Activated CD4-positive, alpha-beta T cell treated with anti-CD3 and anti-CD28 coated beads, Interleukin-2, amount 50 U/mL, for 16 hours (primary cell): ENCODE data around the gene FAM47B.

Experiments
- DNase-seq: peaks from one replicate; pipeline ENCODE4 v3.0.0-alpha.2; 2020

The FAM47B gene

DNA sequence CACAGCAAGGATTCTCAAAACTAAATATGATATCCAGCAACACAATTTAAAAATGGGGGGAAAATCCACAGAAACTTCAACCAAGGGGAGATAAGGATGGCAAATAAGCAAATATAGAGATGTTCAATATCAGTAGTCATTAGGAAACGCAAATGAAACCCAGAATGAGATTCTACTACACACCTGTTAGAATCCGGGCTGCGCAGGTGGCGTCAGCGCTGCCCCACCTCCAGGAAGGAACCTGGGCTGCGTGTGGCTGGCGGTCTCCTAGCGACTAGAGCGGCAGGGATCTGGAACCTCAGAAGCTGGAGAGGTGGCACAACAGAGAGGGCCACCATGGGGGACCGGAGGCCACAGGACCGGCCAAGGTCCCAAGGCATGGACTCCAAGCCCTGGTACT is at the start of gene FAM47B:
Gene FAM47B, plus strand, starts transcription at position 301 of the 400 bp plus-strand sequence. Its CDS starts 36 bp downstream, at position 337.
- no peak for DNase-seq

DNA sequence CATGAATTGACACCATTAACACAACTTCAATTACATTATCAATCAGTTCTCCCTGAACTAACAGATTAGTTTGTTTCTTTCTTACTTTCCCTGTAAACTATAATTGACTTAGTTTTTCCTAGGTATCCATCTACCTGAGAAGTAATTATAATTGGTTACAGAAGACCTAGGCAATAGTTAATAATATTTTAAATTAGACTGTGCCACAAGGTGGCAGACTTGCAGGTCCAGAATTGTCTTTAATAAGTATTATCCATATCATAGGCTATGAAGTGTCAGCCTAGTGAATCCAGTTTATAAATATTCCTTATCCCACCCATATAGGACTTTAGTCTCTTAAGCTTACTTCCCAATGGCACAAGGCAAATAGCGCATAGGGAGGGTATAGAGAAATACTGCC is 48.9 kb upstream of the FAM47B start:
- DNase-seq: peak; percentile 1

DNA sequence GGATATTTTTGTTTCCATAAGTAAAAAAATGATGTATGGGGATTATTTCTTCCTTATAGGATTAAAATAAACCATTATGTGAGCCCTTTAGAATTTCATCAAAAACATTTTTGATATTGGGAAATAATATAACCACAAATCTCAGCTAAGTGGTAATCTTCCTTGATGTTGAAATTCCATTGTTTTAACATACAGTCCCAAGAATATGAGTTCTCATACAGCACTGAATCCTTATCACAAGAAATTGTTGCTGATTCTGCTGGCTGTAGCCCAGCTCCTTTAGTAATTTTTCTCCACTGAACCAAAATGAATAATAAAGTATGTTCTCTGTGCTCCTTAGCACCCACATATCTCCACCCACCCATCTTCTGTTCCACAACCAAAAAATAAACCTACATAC is 41.9 kb upstream of the FAM47B start:
- no peak for DNase-seq

DNA sequence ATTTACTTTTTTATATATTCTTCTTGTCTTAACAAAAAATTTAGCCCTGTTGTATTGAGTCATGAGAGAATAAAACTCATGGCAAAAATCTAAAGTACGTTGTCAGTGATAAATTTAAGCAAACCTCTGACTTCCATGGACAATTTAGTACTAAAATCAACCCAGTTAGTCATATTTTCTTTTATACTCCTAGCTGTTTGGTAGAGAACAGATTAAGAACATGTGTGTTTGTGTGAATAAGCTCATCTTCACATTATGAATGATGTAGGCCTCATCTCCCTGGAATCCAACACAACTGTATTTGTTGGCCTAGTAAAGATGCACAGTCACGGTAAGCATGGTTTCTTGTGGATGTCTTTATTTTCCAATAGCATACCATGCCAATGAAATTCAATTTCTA is 40.8 kb upstream of the FAM47B start:
- DNase-seq: no peak

DNA sequence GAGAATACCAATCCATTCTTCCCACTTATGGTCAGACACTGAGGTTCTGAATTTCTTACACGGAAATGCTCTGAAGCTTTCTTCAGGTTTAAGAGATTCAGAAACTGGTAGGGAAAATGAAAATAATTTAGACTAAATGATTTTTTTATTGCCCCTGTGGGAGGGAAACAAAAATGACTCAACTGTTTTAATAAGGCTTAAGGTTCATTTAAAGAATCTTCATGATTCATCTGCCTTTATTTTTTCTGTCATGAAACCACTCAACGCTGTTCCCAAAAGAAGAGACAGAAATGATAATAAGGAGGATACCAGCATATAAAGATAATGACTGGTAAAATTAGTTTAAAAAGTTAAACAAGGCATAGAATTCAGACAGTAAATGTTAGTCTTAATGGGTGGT is 39.3 kb upstream of the FAM47B start:
- DNase-seq: no peak

DNA sequence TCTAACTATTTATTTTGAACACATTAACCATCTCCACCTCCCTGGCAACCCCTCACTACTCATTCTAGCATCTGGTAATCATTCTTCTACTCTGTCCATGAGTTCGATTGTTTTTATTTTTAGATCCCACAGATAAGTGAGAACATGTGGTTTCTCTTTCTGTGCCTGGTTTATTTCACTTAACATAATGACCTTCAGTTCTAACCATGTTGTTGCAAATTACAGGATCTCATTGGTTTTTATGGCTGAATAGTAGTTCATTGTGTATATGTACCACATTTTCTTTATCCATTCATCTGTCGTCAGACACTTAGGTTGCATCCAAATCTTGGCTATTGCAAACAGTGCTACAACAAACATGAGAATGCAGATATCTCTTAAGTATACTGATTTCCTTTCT is 33.4 kb upstream of the FAM47B start:
- DNase-seq: no peak

DNA sequence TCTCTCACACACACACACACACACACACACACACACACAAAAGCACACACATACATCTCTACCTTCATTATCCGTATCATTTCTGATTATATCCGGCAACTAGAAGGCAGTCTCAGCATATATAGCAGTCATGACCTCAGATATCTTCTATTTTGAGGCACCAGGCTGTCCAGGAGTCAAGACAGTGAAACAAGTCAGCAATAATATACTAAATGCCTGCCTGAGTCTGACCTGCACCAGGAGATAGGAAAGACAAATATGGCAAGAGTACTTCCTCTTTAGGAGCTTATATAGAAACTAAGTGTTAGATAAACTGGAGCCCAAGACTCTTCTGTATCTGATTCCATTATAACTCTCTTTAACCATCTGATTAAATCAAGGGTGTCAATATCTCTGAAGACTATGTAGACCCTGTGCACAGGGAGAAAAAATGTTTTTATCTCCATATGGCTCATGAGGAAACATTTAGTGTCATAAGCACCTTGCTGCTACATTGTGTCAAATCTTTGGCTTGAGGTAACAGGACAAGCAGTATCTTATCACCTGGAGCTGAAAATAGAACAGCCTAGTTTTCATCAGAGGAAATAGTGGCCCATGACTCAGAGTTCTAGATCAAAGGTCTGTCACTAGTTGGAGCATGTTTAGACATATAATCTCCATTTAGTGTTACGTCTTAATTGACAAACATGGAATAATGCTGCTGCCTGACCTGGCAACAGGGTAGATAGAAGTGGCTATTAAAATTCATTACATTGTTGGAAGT is 27.0 kb upstream of the FAM47B start:
- no peak for DNase-seq

DNA sequence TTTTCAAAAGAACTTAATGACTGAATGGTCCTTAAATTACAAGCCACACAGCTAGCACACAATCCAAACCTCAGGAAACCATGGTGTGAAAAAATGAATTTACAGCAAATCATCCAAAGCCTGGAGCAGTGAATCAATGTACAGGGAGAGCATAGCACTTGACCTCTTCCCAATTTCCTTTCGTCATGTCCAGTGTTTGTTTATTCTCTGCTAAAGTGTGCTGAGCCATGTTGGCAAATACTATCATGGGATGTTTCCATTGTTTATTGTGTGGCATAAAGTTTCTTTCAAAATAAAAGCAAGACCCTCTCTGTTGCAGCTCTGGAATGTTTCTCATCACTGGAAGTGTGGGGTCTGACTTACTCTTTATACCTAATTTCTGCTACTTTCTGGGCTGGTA is 25.4 kb upstream of the FAM47B start:
- no peak for DNase-seq

DNA sequence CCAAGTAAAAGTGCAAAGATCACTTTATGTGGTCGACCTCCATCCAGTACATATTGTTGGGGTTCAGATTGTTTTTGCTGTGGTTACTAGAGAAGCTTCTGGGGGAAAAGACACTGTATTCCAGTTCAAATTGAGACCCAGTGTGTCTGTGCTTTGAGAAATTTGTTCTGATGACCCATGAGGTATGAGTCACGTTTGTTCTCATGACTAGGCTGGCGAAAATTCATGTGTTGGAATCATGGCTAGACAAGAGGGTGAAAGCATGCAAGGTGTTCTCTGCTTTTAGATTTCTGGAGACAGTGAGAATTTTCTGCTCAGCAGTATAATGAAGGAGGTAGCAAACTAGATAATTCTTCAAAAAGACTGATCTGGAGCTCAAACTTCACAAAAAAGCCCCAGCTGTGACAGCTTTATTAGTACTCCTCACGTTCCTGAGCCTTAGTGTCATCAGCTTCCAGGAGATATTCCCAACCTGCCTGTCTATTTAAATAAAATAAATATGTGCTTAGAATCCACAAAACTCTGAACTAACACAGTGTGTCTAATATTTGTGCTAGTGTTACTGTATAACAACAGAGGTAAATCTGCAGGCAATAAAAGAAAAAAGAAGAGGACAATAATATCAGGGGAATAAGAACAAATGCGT is 24.4 kb upstream of the FAM47B start:
- DNase-seq: no peak

DNA sequence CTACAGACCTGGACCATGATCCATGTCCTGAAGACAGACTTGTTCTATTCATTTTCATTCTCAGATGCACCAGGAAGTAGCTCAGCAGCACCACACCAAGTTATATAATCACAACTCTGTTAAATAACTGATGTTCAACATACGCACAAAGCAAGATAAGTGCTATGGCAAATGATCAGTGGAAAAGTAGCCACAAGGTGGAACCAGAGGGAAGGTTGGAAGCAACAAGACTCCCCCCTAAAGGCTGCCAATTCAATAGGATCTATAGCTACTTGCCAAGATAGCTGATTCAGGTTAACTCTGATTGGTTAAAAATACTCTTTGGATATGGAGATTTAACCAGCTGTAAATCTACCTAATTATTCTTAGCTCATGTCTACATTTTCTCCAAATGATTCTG is 23.7 kb upstream of the FAM47B start:
- no peak for DNase-seq

DNA sequence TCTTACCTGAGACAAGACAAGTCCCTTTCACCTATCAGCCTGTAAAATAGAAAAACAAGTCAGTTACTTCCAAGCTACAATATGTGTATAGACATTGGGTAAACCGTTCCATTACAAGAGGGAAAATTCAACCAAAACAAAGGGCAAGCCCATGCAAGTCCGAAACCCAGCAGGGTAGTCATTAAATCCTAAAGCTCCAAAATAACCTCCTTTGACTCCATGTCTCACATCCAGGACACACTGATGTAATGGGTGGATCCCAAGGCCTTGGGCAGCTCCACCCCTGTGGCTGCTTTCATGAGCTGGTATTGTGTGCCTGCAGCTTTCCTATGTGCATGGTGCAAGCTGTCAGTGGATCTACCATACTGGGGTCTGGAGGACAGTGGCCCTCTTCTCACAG is 14.7 kb upstream of the FAM47B start:
- no peak for DNase-seq

DNA sequence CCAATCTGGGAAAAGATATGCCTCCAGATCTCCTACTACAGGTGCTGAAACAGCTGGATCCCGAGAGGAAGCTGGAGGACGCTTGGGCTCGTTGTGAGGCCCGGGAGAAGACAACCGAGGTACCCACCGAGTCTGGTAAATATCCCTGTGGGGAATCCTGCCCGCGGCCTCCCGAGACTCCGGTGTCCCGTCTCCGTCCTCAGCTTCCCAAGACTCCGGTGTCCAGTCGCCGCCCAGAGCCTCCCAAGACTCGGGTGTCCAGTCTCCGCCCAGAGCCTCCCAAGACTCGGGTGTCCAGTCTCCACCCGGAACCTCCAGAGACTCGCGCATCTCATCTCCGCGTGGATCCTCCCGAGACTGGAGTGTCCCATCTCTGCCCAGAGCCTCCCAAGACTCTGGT is 639 bp downstream of the FAM47B start:
- DNase-seq: no peak

DNA sequence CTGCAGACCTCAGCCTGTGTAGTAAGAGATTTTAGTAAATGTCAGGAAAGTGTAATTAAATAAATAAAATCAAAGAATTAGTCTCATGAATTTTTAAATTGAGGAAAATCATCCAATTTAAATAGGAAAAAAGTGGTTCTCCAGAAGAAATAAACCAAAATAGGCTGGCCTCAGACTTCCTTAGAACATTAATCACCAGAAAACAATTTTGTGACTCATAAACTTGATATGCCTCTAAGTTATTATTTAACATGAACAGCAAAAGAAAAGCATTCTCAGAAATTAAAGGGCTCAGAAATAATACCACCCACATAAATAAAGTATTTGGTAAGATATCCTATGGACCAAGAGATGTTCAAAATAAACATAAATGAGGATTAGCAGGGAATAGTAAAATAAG is 14.3 kb downstream of the FAM47B start:
- no peak for DNase-seq

DNA sequence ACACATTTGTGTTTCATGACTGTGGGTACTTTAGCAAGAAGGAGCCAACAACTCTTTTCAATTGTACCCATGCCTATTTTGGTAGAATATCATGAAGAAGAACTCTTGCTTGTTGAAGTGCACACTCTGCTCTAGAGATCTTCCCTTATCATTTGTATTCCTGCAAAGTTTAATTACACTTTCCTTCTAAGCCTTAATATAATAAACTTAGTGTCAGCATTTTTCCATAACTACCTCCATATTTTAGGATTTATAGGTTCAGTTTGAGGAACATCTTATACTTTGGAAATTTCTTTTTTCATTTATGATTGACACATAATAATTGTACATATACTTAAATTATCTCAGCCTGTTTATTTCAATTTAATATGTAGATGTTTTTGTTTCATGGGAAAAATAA is 19.1 kb downstream of the FAM47B start:
- DNase-seq: no peak

DNA sequence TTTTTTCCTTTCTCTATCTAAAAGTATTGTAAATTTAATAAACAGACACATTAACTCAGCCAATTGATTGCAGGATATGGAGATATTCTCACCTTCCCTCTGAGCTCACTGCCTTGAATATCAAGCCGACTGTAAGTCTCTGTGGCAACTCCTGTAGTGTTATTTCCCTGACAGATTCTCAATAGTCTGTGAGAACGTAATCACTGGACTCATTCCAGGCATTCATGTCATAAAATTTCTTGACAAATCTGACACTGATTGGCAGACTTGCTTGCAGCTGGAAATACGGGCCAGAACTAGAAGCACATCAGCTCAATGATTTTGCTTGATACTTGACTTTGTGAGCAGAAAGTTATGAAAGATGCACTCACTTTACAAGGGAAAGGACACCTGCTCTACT is 29.6 kb downstream of the FAM47B start:
- DNase-seq: no peak

DNA sequence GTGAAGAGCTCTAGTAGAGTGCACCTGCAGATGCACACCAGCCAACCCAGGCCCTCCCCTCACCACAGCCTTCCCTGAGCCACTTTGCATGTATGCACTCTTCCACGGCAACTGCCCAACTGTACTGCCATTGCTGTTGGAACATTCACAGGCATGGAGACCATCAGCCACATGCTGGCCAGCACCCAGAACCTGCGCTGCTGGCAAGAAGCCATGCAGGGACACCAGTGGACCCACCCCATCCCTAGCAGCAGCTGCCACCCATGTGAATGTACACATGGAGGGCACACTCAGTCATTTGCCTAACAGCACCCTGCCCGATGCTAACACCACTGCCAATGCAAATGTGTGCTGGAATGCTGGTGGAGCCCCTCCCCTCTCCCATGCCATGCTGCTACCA is 35.6 kb downstream of the FAM47B start:
- DNase-seq: no peak

DNA sequence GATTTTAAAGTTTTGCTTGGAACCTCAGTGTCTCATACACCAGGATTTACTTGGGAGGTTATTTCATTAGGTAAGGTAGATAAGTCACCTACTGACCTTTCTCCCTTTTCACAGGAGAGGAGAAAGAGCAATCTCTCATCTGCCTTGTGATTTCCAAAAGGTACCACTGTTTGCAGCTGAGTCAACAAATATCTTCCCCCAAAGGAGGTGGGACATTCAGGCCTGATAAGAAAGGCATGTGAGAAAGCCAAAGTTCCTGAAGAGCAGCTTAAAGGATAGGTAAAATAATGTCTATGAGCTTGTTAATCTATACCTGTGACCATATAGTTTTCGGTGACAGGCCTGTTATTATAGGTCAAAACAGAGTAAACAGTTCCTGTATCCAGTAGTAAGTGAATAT is 45.0 kb downstream of the FAM47B start:
- no peak for DNase-seq
